Measurements from ENCODE around the gene GCK. TPM values are rescaled to one million over a fixed set of nuclear protein-coding genes. Genes with fewer than 3 reads are reported as not detected.
A peak's percentile ranks its signal among the peaks of the same experiment; 100 is the strongest.

Gene GCK
- total RNA-seq, 1 experiment from 2014 or later, result not detected

DNA sequence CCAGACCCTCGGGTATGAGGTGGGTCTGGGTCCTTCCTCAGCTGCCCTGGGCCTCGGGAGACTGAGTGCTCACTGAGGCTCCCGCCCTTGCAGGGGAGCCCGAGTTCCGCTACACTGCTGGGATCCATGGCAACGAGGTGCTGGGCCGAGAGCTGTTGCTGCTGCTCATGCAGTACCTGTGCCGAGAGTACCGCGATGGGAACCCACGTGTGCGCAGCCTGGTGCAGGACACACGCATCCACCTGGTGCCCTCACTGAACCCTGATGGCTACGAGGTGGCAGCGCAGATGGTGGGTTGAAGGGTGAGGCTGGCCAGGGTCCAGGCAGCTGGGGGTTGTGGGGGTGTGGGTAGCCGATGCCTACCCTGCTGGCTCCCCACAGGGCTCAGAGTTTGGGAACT lies 77.5 kb downstream of the GCK start:
- peaks cover 52% of the 10 kb centered on the region for H3K27me3 Mint-ChIP-seq (ENCODE audit: unreplicated experiment)
- H3K27ac Mint-ChIP-seq (ENCODE audit: unreplicated experiment), result no peak overlapping the region
- intact Hi-C loops (cut with micrococcal nuclease; ENCODE audit: unreplicated experiment), result no loop called here
- DNase-seq, result no peak
- TF ChIP-seq, protein P1, sequence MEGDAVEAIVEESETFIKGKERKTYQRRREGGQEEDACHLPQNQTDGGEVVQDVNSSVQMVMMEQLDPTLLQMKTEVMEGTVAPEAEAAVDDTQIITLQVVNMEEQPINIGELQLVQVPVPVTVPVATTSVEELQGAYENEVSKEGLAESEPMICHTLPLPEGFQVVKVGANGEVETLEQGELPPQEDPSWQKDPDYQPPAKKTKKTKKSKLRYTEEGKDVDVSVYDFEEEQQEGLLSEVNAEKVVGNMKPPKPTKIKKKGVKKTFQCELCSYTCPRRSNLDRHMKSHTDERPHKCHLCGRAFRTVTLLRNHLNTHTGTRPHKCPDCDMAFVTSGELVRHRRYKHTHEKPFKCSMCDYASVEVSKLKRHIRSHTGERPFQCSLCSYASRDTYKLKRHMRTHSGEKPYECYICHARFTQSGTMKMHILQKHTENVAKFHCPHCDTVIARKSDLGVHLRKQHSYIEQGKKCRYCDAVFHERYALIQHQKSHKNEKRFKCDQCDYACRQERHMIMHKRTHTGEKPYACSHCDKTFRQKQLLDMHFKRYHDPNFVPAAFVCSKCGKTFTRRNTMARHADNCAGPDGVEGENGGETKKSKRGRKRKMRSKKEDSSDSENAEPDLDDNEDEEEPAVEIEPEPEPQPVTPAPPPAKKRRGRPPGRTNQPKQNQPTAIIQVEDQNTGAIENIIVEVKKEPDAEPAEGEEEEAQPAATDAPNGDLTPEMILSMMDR (IDR thresholded peaks at IDR 0.05; ENCODE audit: unreplicated experiment), result no peak
- peak overlapping the region; percentile 65 for H3K4me3 Mint-ChIP-seq (ENCODE audit: low read depth, unreplicated experiment)
- BruUV-seq (replicated peaks), result no TSS peak
- CTCF ChIA-PET, result interaction anchor here (1.5 kb wide), 1 partner anchor 39 kb away, joined by 4 read pairs; no protein-coding TSS in a partner anchor
- H3K9me3 Mint-ChIP-seq (ENCODE audit: low read depth, unreplicated experiment), result no peaks in the 10 kb centered on the region
- H3K36me3 Mint-ChIP-seq (ENCODE audit: insufficient read depth, unreplicated experiment), result peaks cover 42% of the 10 kb centered on the region
- no peaks in the 10 kb centered on the region for H3K4me1 Mint-ChIP-seq (ENCODE audit: low read depth, unreplicated experiment)

DNA sequence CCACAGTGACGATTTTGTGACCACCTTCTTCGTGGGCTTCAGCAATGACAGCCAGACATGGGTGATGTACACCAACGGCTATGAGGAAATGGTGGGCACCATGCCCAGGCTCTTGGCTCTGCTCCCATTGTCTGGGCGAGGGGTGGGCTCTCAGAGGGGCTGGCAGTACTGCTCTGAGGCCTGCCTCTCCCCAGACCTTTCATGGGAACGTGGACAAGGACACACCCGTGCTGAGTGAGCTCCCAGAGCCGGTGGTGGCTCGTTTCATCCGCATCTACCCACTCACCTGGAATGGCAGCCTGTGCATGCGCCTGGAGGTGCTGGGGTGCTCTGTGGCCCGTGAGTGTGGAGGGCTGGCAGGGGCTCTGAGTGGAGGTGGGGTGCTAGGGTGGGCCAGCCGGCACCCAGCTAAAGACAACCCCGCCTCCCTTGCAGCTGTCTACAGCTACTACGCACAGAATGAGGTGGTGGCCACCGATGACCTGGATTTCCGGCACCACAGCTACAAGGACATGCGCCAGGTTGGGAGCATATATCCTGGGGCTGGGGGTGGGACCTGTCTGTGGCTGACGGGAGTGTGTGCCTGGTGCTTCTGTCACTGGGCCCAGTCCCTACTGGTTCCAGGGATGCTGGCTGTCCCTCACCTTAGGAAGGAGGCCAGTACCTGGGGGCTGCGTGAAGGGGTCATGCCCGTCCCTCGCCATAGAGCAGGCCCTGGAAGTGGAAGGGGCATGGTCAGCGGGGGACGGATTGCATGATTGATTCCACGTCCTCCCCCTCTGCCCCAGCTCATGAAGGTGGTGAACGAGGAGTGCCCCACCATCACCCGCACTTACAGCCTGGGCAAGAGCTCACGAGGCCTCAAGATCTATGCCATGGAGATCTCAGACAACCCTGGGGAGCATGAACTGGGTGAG lies 78.3 kb downstream of the GCK start:
- H3K27ac Mint-ChIP-seq (ENCODE audit: unreplicated experiment), result no peak overlapping the region
- TF ChIP-seq, protein P1 (IDR thresholded peaks at IDR 0.05; ENCODE audit: unreplicated experiment), result no peak
- CTCF ChIA-PET, result interaction anchor here (0.9 kb wide), 1 partner anchor 12 kb away, joined by 3 read pairs; no protein-coding TSS in a partner anchor
- no peak overlapping the region for H3K4me3 Mint-ChIP-seq (ENCODE audit: low read depth, unreplicated experiment)
- H3K36me3 Mint-ChIP-seq (ENCODE audit: insufficient read depth, unreplicated experiment), result peaks cover 34% of the 10 kb centered on the region
- DNase-seq, result no peak
- BruUV-seq (replicated peaks), result no TSS peak
- H3K9me3 Mint-ChIP-seq (ENCODE audit: low read depth, unreplicated experiment), result no peaks in the 10 kb centered on the region
- H3K4me1 Mint-ChIP-seq (ENCODE audit: low read depth, unreplicated experiment), result no peaks in the 10 kb centered on the region
- H3K27me3 Mint-ChIP-seq (ENCODE audit: unreplicated experiment), result peaks cover 60% of the 10 kb centered on the region
- intact Hi-C loops (cut with micrococcal nuclease; ENCODE audit: unreplicated experiment), result no loop called here

DNA sequence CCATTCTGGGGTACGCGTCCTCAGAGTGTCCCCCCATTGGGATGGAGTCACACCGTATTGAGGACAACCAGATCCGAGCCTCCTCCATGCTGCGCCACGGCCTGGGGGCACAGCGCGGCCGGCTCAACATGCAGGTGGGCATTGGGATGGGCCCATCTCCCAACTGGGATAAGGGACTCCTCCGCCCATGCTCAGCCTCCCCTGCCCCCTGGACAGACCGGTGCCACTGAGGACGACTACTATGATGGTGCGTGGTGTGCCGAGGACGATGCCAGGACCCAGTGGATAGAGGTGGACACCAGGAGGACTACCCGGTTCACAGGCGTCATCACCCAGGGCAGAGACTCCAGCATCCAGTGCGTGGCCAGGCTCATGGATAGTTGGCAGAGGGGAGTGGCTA lies 79.2 kb downstream of the GCK start:
- intact Hi-C loops (cut with micrococcal nuclease; ENCODE audit: unreplicated experiment), result no loop called here
- no peak for DNase-seq
- peaks cover 32% of the 10 kb centered on the region for H3K36me3 Mint-ChIP-seq (ENCODE audit: insufficient read depth, unreplicated experiment)
- H3K4me1 Mint-ChIP-seq (ENCODE audit: low read depth, unreplicated experiment), result peaks cover 6% of the 10 kb centered on the region
- CTCF ChIA-PET, result no interaction called here
- H3K27me3 Mint-ChIP-seq (ENCODE audit: unreplicated experiment), result peaks cover 69% of the 10 kb centered on the region
- no peak overlapping the region for H3K4me3 Mint-ChIP-seq (ENCODE audit: low read depth, unreplicated experiment)
- H3K27ac Mint-ChIP-seq (ENCODE audit: unreplicated experiment), result no peak overlapping the region
- no TSS peak for BruUV-seq (replicated peaks)
- TF ChIP-seq, protein P1 (IDR thresholded peaks at IDR 0.05; ENCODE audit: unreplicated experiment), result no peak
- no peaks in the 10 kb centered on the region for H3K9me3 Mint-ChIP-seq (ENCODE audit: low read depth, unreplicated experiment)

DNA sequence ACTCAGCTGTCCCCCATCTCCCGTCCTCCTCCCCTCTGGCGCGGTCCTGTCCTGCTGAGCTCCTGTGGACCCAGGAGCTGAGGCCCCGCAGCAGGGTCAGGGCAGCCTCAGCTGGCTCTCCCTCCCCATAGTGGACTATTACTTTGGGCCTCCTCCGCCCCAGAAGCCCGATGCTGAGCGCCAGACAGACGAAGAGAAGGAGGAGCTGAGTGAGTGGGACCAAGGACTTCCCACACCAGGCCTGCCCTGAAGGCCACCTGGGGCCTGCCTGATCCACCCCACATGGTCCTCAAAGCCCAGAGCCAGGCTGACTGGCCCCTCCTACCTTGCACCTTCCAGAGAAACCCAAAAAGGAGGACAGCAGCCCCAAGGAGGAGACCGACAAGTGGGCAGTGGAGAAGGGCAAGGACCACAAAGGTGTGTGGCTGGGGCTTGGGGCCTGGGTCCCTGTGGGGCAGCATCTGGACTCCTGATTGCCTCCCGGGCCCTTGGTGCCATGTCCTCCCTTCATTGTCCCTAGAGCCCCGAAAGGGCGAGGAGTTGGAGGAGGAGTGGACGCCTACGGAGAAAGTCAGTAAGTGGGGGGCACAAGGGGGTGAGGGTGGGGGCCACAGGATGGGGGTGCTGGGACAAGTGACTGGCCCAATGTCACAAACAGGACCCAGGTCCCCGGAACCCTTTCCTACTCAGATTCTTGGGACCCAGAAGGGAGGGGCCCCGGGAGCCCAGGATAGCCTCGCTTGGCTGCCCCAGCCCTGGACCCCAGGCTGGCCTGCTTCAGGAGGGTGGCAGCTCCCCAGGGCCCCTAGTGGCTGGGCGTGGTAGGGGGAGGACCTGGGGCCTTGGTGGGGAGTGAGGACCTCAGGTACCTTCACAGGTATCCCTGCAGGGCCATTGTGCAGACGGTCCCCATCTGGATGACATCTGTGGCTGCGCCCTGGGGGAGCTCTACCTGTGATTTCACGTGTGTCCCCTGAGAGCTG lies 80.2 kb downstream of the GCK start:
- Mint-ChIP-seq H3K4me1 (ENCODE audit: low read depth, unreplicated experiment) (peaks cover 6% of the 10 kb centered on the region), H3K4me3 (ENCODE audit: low read depth, unreplicated experiment) (no peak overlapping the region), H3K36me3 (ENCODE audit: insufficient read depth, unreplicated experiment) (peaks cover 26% of the 10 kb centered on the region), H3K9me3 (ENCODE audit: low read depth, unreplicated experiment) (no peaks in the 10 kb centered on the region), H3K27ac (ENCODE audit: unreplicated experiment) (no peak overlapping the region), H3K27me3 (ENCODE audit: unreplicated experiment) (peaks cover 74% of the 10 kb centered on the region)
- TF ChIP-seq, protein P1 (IDR thresholded peaks at IDR 0.05; ENCODE audit: unreplicated experiment), result no peak
- CTCF ChIA-PET, result no interaction called here
- DNase-seq, result no peak
- intact Hi-C loops (cut with micrococcal nuclease; ENCODE audit: unreplicated experiment), result no loop called here
- BruUV-seq (replicated peaks), result no TSS peak

All from Calu3 (cell line).